ENCODE data around the gene TUSC1.
"Not testable (repeated sequence)": the region's sequence is repeated elsewhere in the genome, so short reads cannot be mapped to it uniquely, and the experiment has no call there.

The TUSC1 gene

DNA sequence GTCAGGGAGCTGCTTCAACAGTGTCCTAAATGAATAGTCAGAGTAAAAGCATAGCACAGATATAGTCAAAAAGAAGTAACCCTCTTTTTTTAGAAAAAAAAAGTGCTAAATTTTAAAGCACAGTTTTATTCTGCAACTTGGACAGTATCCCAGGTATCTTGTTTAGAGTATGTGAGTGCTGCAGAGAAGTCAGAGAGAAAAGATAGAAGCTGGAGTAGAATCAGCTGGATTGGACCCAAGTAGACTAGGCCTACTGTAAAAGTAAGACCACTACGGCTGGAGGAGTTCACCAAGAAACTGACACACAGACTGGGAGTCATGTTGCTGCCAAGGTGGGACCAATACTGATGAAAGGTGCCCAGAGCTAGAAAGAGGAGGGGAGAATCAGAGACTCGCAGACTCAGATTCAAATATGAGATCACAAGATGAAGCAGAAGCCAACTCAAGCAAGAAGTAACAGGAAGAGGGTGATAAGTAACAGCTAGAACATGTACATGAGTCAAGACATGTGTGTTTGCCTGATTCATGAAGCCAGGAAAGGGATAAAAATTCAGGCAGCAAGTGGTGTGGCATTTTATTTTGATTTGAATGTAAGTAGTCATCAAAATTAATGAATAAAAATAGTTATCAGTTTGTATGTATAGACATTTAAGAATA lies 25.6 kb upstream of the TUSC1 start:
- TF ChIP-seq, protein P1, sequence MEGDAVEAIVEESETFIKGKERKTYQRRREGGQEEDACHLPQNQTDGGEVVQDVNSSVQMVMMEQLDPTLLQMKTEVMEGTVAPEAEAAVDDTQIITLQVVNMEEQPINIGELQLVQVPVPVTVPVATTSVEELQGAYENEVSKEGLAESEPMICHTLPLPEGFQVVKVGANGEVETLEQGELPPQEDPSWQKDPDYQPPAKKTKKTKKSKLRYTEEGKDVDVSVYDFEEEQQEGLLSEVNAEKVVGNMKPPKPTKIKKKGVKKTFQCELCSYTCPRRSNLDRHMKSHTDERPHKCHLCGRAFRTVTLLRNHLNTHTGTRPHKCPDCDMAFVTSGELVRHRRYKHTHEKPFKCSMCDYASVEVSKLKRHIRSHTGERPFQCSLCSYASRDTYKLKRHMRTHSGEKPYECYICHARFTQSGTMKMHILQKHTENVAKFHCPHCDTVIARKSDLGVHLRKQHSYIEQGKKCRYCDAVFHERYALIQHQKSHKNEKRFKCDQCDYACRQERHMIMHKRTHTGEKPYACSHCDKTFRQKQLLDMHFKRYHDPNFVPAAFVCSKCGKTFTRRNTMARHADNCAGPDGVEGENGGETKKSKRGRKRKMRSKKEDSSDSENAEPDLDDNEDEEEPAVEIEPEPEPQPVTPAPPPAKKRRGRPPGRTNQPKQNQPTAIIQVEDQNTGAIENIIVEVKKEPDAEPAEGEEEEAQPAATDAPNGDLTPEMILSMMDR (IDR thresholded peaks at IDR 0.05; ENCODE audit: borderline replicate concordance, insufficient read depth, low read depth, low read length) = no peak
- H3K4me3 ChIP-seq (ENCODE audit: low read depth, low read length) = no peak overlapping the region

DNA sequence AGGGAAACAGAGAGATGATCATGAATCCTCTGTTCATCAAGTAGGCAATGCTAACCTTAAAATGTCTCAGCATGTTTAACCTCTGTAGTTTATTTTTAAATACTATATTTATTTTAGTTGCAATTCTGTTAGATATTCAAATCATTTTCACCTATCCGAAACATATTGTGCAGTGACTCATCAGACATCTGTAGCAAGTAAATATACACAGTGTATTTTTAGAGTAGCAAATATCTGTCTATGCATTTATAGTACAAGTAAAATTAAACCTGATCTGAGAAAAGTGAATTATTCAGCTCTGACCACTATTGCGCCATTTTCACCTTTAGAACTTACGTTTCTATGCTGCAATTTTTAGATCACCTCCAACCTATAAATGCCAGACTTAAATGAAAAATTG lies 24.3 kb upstream of the TUSC1 start:
- TF ChIP-seq, protein P1 (IDR thresholded peaks at IDR 0.05; ENCODE audit: borderline replicate concordance, insufficient read depth, low read depth, low read length) = no peak
- no peak overlapping the region for H3K4me3 ChIP-seq (ENCODE audit: low read depth, low read length)

DNA sequence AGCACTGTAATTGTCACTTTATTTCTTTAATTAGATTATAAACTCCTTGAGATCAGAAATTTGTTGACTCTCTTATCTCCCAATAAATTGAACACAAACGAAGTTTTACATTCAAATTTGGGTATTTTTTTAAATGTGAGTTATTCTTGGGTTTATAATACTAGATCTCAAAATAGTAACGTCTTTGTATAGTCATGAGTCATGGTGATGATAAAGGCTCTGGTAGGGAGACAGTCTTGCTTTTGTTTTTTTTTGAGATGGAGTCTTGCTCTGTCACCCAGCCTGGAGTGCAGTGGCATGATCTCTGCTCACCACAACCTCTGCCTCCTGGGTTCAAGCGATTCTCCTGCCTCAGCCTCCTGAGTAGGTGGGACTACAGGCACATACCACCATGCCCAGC lies 22.7 kb upstream of the TUSC1 start:
- not testable (repeated sequence) for H3K4me3 ChIP-seq (ENCODE audit: low read depth, low read length)

DNA sequence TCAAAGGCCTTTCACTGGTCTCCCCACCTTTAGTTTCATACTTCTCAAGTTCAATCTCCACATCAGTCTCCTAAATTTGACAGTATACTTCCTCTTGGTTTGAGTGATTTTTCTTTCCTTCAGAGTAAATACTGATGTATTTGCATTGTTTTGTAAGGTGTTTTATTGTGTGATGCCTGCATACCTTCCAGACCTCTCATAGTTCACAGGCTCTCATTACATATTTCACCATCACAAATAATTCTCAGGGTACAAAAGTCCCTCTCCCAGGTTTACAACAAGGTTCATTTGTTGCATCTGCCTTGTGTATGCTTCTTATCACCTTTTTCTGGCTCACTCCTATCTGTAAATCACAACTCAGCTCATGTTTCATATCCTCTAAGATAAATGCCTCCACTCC lies 22.2 kb upstream of the TUSC1 start:
- TF ChIP-seq, protein P1 (IDR thresholded peaks at IDR 0.05; ENCODE audit: borderline replicate concordance, insufficient read depth, low read depth, low read length) = no peak
- no peak overlapping the region for H3K4me3 ChIP-seq (ENCODE audit: low read depth, low read length)

DNA sequence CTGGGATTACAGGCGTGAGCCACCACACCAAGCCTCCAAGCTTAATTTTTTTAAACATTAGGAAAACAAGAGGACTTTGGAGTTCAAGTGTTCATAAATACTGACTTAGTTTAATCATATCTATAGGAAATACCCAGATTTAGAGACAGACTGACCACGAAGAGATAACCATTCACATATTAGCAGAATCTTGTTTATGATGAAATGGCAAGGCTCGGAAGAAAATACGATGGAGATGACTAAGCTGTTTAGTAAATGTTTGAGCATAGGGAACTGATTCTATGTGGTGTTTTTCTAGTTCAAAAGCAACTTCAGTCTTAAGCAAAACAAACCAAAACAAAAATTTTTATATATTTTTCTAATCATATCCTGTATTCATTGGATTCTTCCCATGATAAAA lies 13.5 kb upstream of the TUSC1 start:
- H3K4me3 ChIP-seq (ENCODE audit: low read depth, low read length) = no peak overlapping the region
- TF ChIP-seq, protein P1 (IDR thresholded peaks at IDR 0.05; ENCODE audit: borderline replicate concordance, insufficient read depth, low read depth, low read length) = no peak

DNA sequence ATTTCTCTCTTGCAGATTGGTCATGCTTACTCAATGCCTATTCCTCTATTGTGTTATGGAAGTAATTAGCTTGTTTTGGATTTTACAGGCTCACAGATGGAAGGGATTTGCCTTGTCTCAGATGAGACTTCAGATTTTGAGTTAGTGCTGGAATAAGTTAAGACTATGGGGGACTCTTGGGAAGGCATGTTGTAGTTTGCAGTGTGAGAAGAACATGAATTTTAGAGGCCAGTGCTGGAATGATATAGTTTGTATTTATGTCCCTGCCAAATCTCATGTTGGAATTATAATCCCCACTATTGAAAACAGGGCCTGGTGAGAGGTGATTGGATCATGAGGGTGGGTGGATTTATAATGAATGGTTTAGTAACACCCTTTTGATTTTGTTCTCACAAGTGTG lies 6.1 kb upstream of the TUSC1 start:
- TF ChIP-seq, protein P1 (IDR thresholded peaks at IDR 0.05; ENCODE audit: borderline replicate concordance, insufficient read depth, low read depth, low read length) = no peak
- no peak overlapping the region for H3K4me3 ChIP-seq (ENCODE audit: low read depth, low read length)

DNA sequence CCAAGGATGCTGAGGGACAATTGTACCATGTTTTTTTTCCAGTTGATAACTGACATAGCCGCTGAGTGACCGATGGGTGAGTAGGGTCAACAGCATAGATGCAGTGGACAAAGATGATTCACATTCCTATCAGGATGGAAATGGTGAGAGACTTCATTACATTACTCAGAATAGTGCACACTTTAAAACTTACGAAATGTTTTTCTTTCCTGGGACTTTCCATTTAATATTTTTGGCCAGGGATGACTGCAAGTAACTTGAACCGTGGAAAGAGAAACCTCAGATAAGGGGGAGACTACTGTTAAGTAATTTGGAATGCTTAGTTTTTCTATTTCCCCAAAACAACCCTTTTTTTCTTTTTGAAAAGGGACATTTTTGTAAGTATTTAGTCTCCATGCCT lies 3.0 kb upstream of the TUSC1 start:
- TF ChIP-seq, protein P1 (IDR thresholded peaks at IDR 0.05; ENCODE audit: borderline replicate concordance, insufficient read depth, low read depth, low read length) = no peak
- no peak overlapping the region for H3K4me3 ChIP-seq (ENCODE audit: low read depth, low read length)
